ENCODE measurements around the gene PRDM16.

Gene PRDM16

GRCh38 chr1:3261007-3261968, 192.3 kb downstream of the PRDM16 start:
- no peak overlapping the region for H3K27ac ChIP-seq (ENCODE audit: low read length)
- TF ChIP-seq CTCF (IDR thresholded peaks at IDR 0.05; ENCODE audit: low read length) (no peak), EZH2 (optimal IDR thresholded peaks at IDR 0.05; ENCODE audit: low read depth, low read length) (no peak), EZH2phosphoT487 (IDR thresholded peaks at IDR 0.05; ENCODE audit: low read length) (no peak)
- H3K9ac ChIP-seq (ENCODE audit: low read length): no peak overlapping the region
- H3K9me3 ChIP-seq (replicated peaks; ENCODE audit: insufficient read depth, low read length): no peaks in the 10 kb centered on the region
- no peaks in the 10 kb centered on the region for H3K9me2 ChIP-seq (replicated peaks; ENCODE audit: insufficient read depth, low read length)
- no peak for DNase-seq
- H4K20me1 ChIP-seq (ENCODE audit: insufficient read depth, low read length): no peaks in the 10 kb centered on the region
- H3K4me1 ChIP-seq (ENCODE audit: low read length): no peaks in the 10 kb centered on the region
- H3K4me3 ChIP-seq (ENCODE audit: low read length): no peak overlapping the region
- H3K27me3 ChIP-seq (replicated peaks; ENCODE audit: insufficient read depth, low read length): peaks cover 93% of the 10 kb centered on the region
- no peaks in the 10 kb centered on the region for H3K79me2 ChIP-seq (ENCODE audit: low read length)
- H2AFZ ChIP-seq (ENCODE audit: low read length): no peak overlapping the region
- H3K36me3 ChIP-seq (replicated peaks; ENCODE audit: insufficient read depth, low read length): no peaks in the 10 kb centered on the region
- H3K4me2 ChIP-seq (ENCODE audit: low read depth, low read length): no peak overlapping the region
- no peaks in the 10 kb centered on the region for H3F3A ChIP-seq (ENCODE audit: insufficient read depth, low read length)

- H3K9me3 ChIP-seq (replicated peaks; ENCODE audit: insufficient read depth, low read length): no peaks in the 10 kb centered on the region
- no peak overlapping the region for H3K4me2 ChIP-seq (ENCODE audit: low read depth, low read length)
- peaks cover 95% of the 10 kb centered on the region for H3K27me3 ChIP-seq (replicated peaks; ENCODE audit: insufficient read depth, low read length)
- no peaks in the 10 kb centered on the region for H3K79me2 ChIP-seq (ENCODE audit: low read length)
- no peaks in the 10 kb centered on the region for H3K4me1 ChIP-seq (ENCODE audit: low read length)
- H2AFZ ChIP-seq (ENCODE audit: low read length): no peak overlapping the region
- no peaks in the 10 kb centered on the region for H4K20me1 ChIP-seq (ENCODE audit: insufficient read depth, low read length)
- H3K9me2 ChIP-seq (replicated peaks; ENCODE audit: insufficient read depth, low read length): no peaks in the 10 kb centered on the region
- no peak for TF ChIP-seq CTCF (IDR thresholded peaks at IDR 0.05; ENCODE audit: low read length)
- no peak for TF ChIP-seq EZH2 (optimal IDR thresholded peaks at IDR 0.05; ENCODE audit: low read depth, low read length)
- no peak for TF ChIP-seq EZH2phosphoT487 (IDR thresholded peaks at IDR 0.05; ENCODE audit: low read length)
- no peaks in the 10 kb centered on the region for H3K36me3 ChIP-seq (replicated peaks; ENCODE audit: insufficient read depth, low read length)
- H3K4me3 ChIP-seq (ENCODE audit: low read length): no peak overlapping the region
- no peak for DNase-seq
- H3F3A ChIP-seq (ENCODE audit: insufficient read depth, low read length): no peaks in the 10 kb centered on the region
- no peak overlapping the region for H3K9ac ChIP-seq (ENCODE audit: low read length)
- no peak overlapping the region for H3K27ac ChIP-seq (ENCODE audit: low read length)
These were observed 193.1 kb downstream of the PRDM16 start for GRCh38 chr1:3261969-3262579.

GRCh38 chr1:3262681-3263286, 193.8 kb downstream of the PRDM16 start:
- no peak overlapping the region for H2AFZ ChIP-seq (ENCODE audit: low read length)
- peaks cover 95% of the 10 kb centered on the region for H3K27me3 ChIP-seq (replicated peaks; ENCODE audit: insufficient read depth, low read length)
- H3K9me2 ChIP-seq (replicated peaks; ENCODE audit: insufficient read depth, low read length): no peaks in the 10 kb centered on the region
- H3K27ac ChIP-seq (ENCODE audit: low read length): no peak overlapping the region
- H3K4me3 ChIP-seq (ENCODE audit: low read length): no peak overlapping the region
- no peaks in the 10 kb centered on the region for H3K36me3 ChIP-seq (replicated peaks; ENCODE audit: insufficient read depth, low read length)
- no peaks in the 10 kb centered on the region for H3K4me1 ChIP-seq (ENCODE audit: low read length)
- TF ChIP-seq EZH2phosphoT487 (IDR thresholded peaks at IDR 0.05; ENCODE audit: low read length) (no peak), EZH2 (optimal IDR thresholded peaks at IDR 0.05; ENCODE audit: low read depth, low read length) (no peak), CTCF (IDR thresholded peaks at IDR 0.05; ENCODE audit: low read length) (no peak)
- H3K4me2 ChIP-seq (ENCODE audit: low read depth, low read length): no peak overlapping the region
- H3K79me2 ChIP-seq (ENCODE audit: low read length): no peaks in the 10 kb centered on the region
- H3K9ac ChIP-seq (ENCODE audit: low read length): no peak overlapping the region
- no peak for DNase-seq
- no peaks in the 10 kb centered on the region for H3K9me3 ChIP-seq (replicated peaks; ENCODE audit: insufficient read depth, low read length)
- H3F3A ChIP-seq (ENCODE audit: insufficient read depth, low read length): no peaks in the 10 kb centered on the region
- no peaks in the 10 kb centered on the region for H4K20me1 ChIP-seq (ENCODE audit: insufficient read depth, low read length)
